Measurements from ENCODE around the gene BEX3.

DNA sequence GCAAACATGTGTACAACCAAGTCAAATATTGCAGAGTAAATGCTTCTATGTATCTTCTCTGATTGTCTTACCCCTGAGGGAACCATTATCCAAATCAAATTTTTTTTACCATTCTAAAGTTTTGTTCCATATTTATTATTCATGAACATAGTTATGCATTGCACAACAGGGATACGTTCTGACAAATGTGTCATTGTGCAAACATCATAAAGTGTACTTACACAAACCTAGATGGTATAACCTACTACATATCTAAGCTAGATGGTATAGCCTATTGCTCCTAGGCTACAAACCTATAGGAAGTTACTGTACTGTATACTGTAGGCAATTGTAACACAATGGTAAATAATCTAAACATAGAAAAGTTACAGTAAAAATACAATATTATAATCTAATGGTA lies 23.4 kb downstream of the BEX3 start:
- TF ChIP-seq, protein P1, sequence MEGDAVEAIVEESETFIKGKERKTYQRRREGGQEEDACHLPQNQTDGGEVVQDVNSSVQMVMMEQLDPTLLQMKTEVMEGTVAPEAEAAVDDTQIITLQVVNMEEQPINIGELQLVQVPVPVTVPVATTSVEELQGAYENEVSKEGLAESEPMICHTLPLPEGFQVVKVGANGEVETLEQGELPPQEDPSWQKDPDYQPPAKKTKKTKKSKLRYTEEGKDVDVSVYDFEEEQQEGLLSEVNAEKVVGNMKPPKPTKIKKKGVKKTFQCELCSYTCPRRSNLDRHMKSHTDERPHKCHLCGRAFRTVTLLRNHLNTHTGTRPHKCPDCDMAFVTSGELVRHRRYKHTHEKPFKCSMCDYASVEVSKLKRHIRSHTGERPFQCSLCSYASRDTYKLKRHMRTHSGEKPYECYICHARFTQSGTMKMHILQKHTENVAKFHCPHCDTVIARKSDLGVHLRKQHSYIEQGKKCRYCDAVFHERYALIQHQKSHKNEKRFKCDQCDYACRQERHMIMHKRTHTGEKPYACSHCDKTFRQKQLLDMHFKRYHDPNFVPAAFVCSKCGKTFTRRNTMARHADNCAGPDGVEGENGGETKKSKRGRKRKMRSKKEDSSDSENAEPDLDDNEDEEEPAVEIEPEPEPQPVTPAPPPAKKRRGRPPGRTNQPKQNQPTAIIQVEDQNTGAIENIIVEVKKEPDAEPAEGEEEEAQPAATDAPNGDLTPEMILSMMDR (IDR thresholded peaks at IDR 0.05): no peak
- TF ChIP-seq POLR2A (IDR thresholded peaks at IDR 0.05): no peak
